H9 (cell line): Measurements from ENCODE around the gene BICRAL. TPM values are rescaled to one million over a fixed set of nuclear protein-coding genes. Genes with fewer than 3 reads are reported as not detected.

Experiments used
- DNase-seq: peaks from one replicate; pipeline ENCODE4 v3.0.0-alpha.2; 2017
- H2AFZ ChIP-seq: one replicate; pipeline ENCODE4 v1.6.1; 2013; ENCODE audit warnings: mild to moderate bottlenecking, low read length, control low read depth, moderate library complexity
- H2AK5ac ChIP-seq: 2 replicates; pipeline ENCODE4 v1.6.1; 2013; ENCODE audit warnings: low read length, control low read depth, mixed read lengths; ENCODE audit not compliant: insufficient read length
- H2BK120ac ChIP-seq: one replicate; pipeline ENCODE4 v1.6.1; 2013; ENCODE audit warnings: low read depth, mild to moderate bottlenecking, low read length, control low read depth, inconsistent platforms; ENCODE audit not compliant: poor library complexity, severe bottlenecking
- H2BK12ac ChIP-seq: 2 replicates; pipeline ENCODE4 v1.6.1; 2013; ENCODE audit warnings: low read length, control low read depth, mixed read lengths, low read depth; ENCODE audit not compliant: insufficient read length
- H2BK15ac ChIP-seq: 2 replicates; pipeline ENCODE4 v1.6.1; 2013; ENCODE audit warnings: low read depth, low read length, control low read depth
- H2BK20ac ChIP-seq: one replicate; pipeline ENCODE4 v1.6.1; 2013; ENCODE audit warnings: low read depth, mild to moderate bottlenecking, low read length, control low read depth, inconsistent platforms; ENCODE audit not compliant: poor library complexity, severe bottlenecking
- H2BK5ac ChIP-seq: 2 replicates; pipeline ENCODE4 v1.6.1; 2013; ENCODE audit warnings: low read length, control low read depth, mixed read lengths; ENCODE audit not compliant: insufficient read length
- H3K14ac ChIP-seq: 2 replicates; pipeline ENCODE4 v1.6.1; 2013; ENCODE audit warnings: low read length, control low read depth; ENCODE audit not compliant: insufficient read depth
- H3K18ac ChIP-seq: 2 replicates; pipeline ENCODE4 v1.6.1; 2013; ENCODE audit warnings: low read depth, mild to moderate bottlenecking, mixed read lengths, low read length, control low read depth; ENCODE audit not compliant: insufficient read length
- H3K23ac ChIP-seq: 2 replicates; pipeline ENCODE4 v1.6.1; 2013; ENCODE audit warnings: low read length, control low read depth, mixed read lengths, low read depth; ENCODE audit not compliant: insufficient read length
- H3K23me2 ChIP-seq: 2 replicates; pipeline ENCODE4 v1.6.1; 2013; ENCODE audit warnings: low read depth, mild to moderate bottlenecking, mixed read lengths, low read length, control low read depth; ENCODE audit not compliant: insufficient read length, poor library complexity, severe bottlenecking
- H3K27ac ChIP-seq: 2 replicates; pipeline ENCODE4 v1.5.1; 2013; ENCODE audit warnings: low read length, control low read depth, mixed read lengths, low read depth; ENCODE audit not compliant: insufficient read length
- H3K27me3 ChIP-seq: 2 replicates; pipeline ENCODE4 v1.6.1; 2013; ENCODE audit warnings: low read length, control low read depth, inconsistent platforms; ENCODE audit not compliant: insufficient read depth
- H3K4ac ChIP-seq: 2 replicates; pipeline ENCODE4 v1.6.1; 2013; ENCODE audit warnings: low read depth, mild to moderate bottlenecking, control low read depth, inconsistent platforms, low read length, moderate library complexity
- H3K4me1 ChIP-seq: 2 replicates; pipeline ENCODE4 v1.6.1; 2013; ENCODE audit warnings: low read length, control low read depth, inconsistent platforms; ENCODE audit not compliant: insufficient read depth
- H3K4me2 ChIP-seq: 2 replicates; pipeline ENCODE4 v1.6.1; 2013; ENCODE audit warnings: low read length, control low read depth, mixed read lengths; ENCODE audit not compliant: insufficient read length, insufficient read depth
- H3K56ac ChIP-seq: 2 replicates; pipeline ENCODE4 v1.6.1; 2013; ENCODE audit warnings: low read depth, mild to moderate bottlenecking, mixed read lengths, low read length, control low read depth; ENCODE audit not compliant: insufficient read length
- H3K79me1 ChIP-seq: 2 replicates; pipeline ENCODE4 v1.6.1; 2013; ENCODE audit warnings: low read depth, mild to moderate bottlenecking, moderate library complexity, low read length, control low read depth, inconsistent platforms; ENCODE audit not compliant: insufficient read depth, poor library complexity, severe bottlenecking
- H3K79me2 ChIP-seq: 2 replicates; pipeline ENCODE4 v1.6.1; 2013; ENCODE audit warnings: low read length, control low read depth, inconsistent platforms; ENCODE audit not compliant: insufficient read depth
- H3K9ac ChIP-seq: 2 replicates; pipeline ENCODE4 v1.6.1; 2013; ENCODE audit warnings: low read length, control low read depth, mixed read lengths; ENCODE audit not compliant: insufficient read length; ENCODE audit errors: extremely low read depth
- H3K9me3 ChIP-seq: one replicate; pipeline ENCODE4 v1.6.1; 2013; ENCODE audit warnings: low read depth, low read length, inconsistent platforms; ENCODE audit not compliant: control insufficient read depth
- H3T11ph ChIP-seq: one replicate; pipeline ENCODE4 v1.6.1; 2013; ENCODE audit warnings: mild to moderate bottlenecking, low read length, control low read depth, inconsistent platforms
- H4K20me1 ChIP-seq: one replicate; pipeline ENCODE4 v1.6.1; 2013; ENCODE audit not compliant: control insufficient read depth, insufficient read length, insufficient read depth
- H4K5ac ChIP-seq: 2 replicates; pipeline ENCODE4 v1.6.1; 2013; ENCODE audit warnings: low read depth, mild to moderate bottlenecking, mixed read lengths, low read length, control low read depth; ENCODE audit not compliant: insufficient read length
- H4K8ac ChIP-seq: replicated peaks from 2 replicates; pipeline ENCODE4 v1.6.1; 2013; ENCODE audit warnings: low read length, control low read depth, mixed read lengths, low read depth; ENCODE audit not compliant: insufficient read length
- H4K91ac ChIP-seq: 2 replicates; pipeline ENCODE4 v1.6.1; 2013; ENCODE audit warnings: low read depth, mild to moderate bottlenecking, moderate library complexity, mixed read lengths, low read length, control low read depth; ENCODE audit not compliant: insufficient read length
- H3K27ac Mint-ChIP-seq, 3 experiments: 2 replicates in 2 of 3; 3 replicates in 1 of 3; pipeline ENCODE4 v1.8.0; 2020 to 2021; ENCODE audit warnings: mixed read lengths in 3 of 3, mild to moderate bottlenecking in 1 of 3, moderate library complexity in 1 of 3
- H3K27me3 Mint-ChIP-seq: 2 replicates; pipeline ENCODE4 v1.8.0; 2021; ENCODE audit warnings: low read depth, mild to moderate bottlenecking, moderate library complexity, mixed read lengths
- H3K36me3 Mint-ChIP-seq, 3 experiments: 2 replicates in 2 of 3; 3 replicates in 1 of 3; pipeline ENCODE4 v1.8.0; 2020 to 2021; ENCODE audit warnings: low read depth in 3 of 3, mixed read lengths in 3 of 3; ENCODE audit not compliant: insufficient read depth in 1 of 3
- H3K4me1 Mint-ChIP-seq, 2 experiments: 2 replicates each; pipeline ENCODE4 v1.8.0; 2020; ENCODE audit warnings: mixed read lengths in 2 of 2
- H3K4me3 Mint-ChIP-seq, 2 experiments: 2 replicates in 1 of 2; 3 replicates in 1 of 2; pipeline ENCODE4 v1.8.0; 2020 to 2021; ENCODE audit warnings: mild to moderate bottlenecking in 2 of 2, mixed read lengths in 2 of 2, moderate library complexity in 1 of 2
- H3K9me3 Mint-ChIP-seq, 2 experiments: 2 replicates in 1 of 2; 3 replicates in 1 of 2; pipeline ENCODE4 v1.8.0; 2020; ENCODE audit warnings: mild to moderate bottlenecking in 2 of 2, mixed read lengths in 2 of 2, moderate library complexity in 1 of 2
- WGBS: extraction: QIAGEN DNeasy Blood & Tissue Kit; methylation state at CpG from one replicate; pipeline ENCODE4 v1.1.7; 2013; ENCODE audit warnings: missing lambda C conversion rate, low lambda C conversion rate, mixed read lengths; ENCODE audit not compliant: insufficient read length; ENCODE audit errors: extremely low coverage; 5-methylcytosine and 5-hydroxymethylcytosine counted together
- total RNA-seq: library from RNA; stranded (reverse); gene quantifications from 2 replicates; pipeline ENCODE4 v1.2.1, GENCODE V29; 2021
- TF ChIP-seq, protein P1 (sequence below): fragments of 200-600 bp; sonication (generic); conservative IDR thresholded peaks from 3 replicates; pipeline ENCODE4 v1.8.0; 2021; ENCODE audit warnings: antibody characterized with exemption, mild to moderate bottlenecking

BICRAL gene
- total RNA-seq, 1 experiment from 2014 or later = 9.8 TPM

DNA sequence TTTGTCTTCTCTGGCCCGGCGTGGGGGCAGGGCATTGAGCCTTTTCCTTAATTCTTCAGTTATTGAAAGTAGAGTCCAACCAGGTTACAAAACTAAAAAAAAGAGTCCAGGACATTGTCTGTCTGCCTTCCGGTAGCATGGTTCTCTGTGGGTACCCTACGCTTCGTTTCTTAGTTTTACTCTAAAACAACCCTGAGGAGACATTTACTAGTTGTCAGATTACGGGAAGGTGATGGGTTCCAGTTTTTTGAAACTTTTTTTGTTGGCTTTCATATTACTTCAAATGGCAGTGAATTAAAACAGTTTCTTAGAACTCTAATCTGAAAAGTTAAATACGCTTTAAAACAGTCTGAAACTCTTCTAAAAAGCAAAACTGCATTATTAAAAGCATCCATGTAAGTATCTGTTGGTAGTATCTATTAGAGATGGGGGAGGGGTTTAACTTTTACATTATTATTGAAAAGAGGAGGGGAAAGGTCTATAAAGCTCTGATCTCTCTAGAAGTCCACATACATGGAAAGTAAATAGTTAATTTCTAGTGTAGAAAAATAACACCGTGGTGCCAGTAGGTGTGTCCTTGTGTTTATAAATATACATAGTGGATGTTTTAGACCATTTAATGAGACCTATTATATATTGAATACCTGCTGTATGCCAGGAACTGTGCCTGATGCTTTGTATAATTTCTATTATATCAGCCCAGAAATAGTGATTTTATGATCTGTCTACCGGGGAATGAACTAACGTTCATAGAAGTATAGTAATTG lies 2.2 kb downstream of the BICRAL start:
- peak overlapping the region; percentile 69 for H3K4me2 ChIP-seq
- no peaks in the 10 kb centered on the region for H3K9me3 Mint-ChIP-seq
- no peaks in the 10 kb centered on the region for H3K27me3 ChIP-seq
- H4K91ac ChIP-seq = peak overlapping the region; percentile 90
- H3K23me2 ChIP-seq = no peaks in the 10 kb centered on the region
- peak overlapping the region; percentile 98 for H3K18ac ChIP-seq
- peak overlapping the region; percentile 42 for H2BK5ac ChIP-seq
- no peaks in the 10 kb centered on the region; the same call in 1 of the 2 replicates for H3K4me1 ChIP-seq
- no peak overlapping the region for H2AFZ ChIP-seq
- H2BK120ac ChIP-seq = peak overlapping the region; percentile 92
- H3K79me1 ChIP-seq = peaks cover 3% of the 10 kb centered on the region
- peaks cover 21 to 24% of the 10 kb centered on the region in 2 experiments for H3K4me1 Mint-ChIP-seq
- H3K14ac ChIP-seq = peak overlapping the region; percentile 98
- WGBS = no CpG with 5 or more reads among the region's 10 CpGs
- H2BK15ac ChIP-seq = no peak overlapping the region
- no peak overlapping the region for H3T11ph ChIP-seq
- no peak overlapping the region for H3K27ac ChIP-seq
- no peak for DNase-seq
- H2AK5ac ChIP-seq = no peak overlapping the region
- peak overlapping the region; percentile 42; the same call in 1 of the 2 replicates for H3K4ac ChIP-seq
- no peak overlapping the region for H3K23ac ChIP-seq
- peaks cover 1 to 20% (median 5%) of the 10 kb centered on the region in 3 experiments; a peak in 6 of 7 replicates for H3K36me3 Mint-ChIP-seq
- H3K27me3 Mint-ChIP-seq = peaks cover 1% of the 10 kb centered on the region; the same call in 1 of the 2 replicates
- no peaks in the 10 kb centered on the region for H3K9me3 ChIP-seq
- peak overlapping the region; percentile 7 for H3K56ac ChIP-seq
- no peak overlapping the region for H2BK20ac ChIP-seq
- H3K9ac ChIP-seq = peak overlapping the region; percentile 90
- no peak overlapping the region for H4K5ac ChIP-seq
- H4K8ac ChIP-seq = no peak overlapping the region
- peak overlapping the region; percentile 98 to 100 (median 99) for H3K27ac Mint-ChIP-seq
- H3K4me3 Mint-ChIP-seq = peak overlapping the region; percentile 93 to 95
- no peak overlapping the region for H2BK12ac ChIP-seq
- H4K20me1 ChIP-seq = no peaks in the 10 kb centered on the region
- TF ChIP-seq, protein P1, sequence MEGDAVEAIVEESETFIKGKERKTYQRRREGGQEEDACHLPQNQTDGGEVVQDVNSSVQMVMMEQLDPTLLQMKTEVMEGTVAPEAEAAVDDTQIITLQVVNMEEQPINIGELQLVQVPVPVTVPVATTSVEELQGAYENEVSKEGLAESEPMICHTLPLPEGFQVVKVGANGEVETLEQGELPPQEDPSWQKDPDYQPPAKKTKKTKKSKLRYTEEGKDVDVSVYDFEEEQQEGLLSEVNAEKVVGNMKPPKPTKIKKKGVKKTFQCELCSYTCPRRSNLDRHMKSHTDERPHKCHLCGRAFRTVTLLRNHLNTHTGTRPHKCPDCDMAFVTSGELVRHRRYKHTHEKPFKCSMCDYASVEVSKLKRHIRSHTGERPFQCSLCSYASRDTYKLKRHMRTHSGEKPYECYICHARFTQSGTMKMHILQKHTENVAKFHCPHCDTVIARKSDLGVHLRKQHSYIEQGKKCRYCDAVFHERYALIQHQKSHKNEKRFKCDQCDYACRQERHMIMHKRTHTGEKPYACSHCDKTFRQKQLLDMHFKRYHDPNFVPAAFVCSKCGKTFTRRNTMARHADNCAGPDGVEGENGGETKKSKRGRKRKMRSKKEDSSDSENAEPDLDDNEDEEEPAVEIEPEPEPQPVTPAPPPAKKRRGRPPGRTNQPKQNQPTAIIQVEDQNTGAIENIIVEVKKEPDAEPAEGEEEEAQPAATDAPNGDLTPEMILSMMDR = no peak
- H3K79me2 ChIP-seq = peaks cover 7% of the 10 kb centered on the region; the same call in 1 of the 2 replicates
